GM19328 (cell line): ENCODE data around the gene F8.
"Not testable (repeated sequence)": the region's sequence is repeated elsewhere in the genome, so short reads cannot be mapped to it uniquely, and the experiment has no call there.

Experiments used
- ATAC-seq: cut with Tn5 transposase; IDR thresholded peaks from one replicate; pipeline ENCODE4 v1.9.1; 2021; ENCODE audit warnings: mild to moderate bottlenecking, moderate library complexity; ENCODE audit not compliant: unreplicated experiment

F8 gene

GRCh38 chrX:155031657-155032056, 9.1 kb upstream of the F8 start:
- no peak for ATAC-seq

- no peak for ATAC-seq
These were observed 6.4 kb upstream of the F8 start for GRCh38 chrX:155028877-155029291.

- no peak for ATAC-seq
These were observed 5.6 kb upstream of the F8 start for GRCh38 chrX:155028129-155028528.

GRCh38 chrX:155027509-155028066, 5.1 kb upstream of the F8 start:
- no peak for ATAC-seq

- ATAC-seq: peak; percentile 91
These were observed 4.4 kb upstream of the F8 start, which contains the start of gene FUNDC2 for GRCh38 chrX:155026727-155027508. TSS of gene FUNDC2 (plus strand) at chrX:155026844. CDS start at chrX:155026939, 95 bp downstream.

- no peak for ATAC-seq
These were observed 3.9 kb upstream of the F8 start for GRCh38 chrX:155026420-155026726.

- ATAC-seq: no peak
These were observed 1.6 kb upstream of the F8 start for GRCh38 chrX:155023907-155024833.

GRCh38 chrX:155020591-155020990, 1.9 kb downstream of the F8 start:
- no peak for ATAC-seq

- ATAC-seq: no peak
These were observed 12.5 kb downstream of the F8 start for GRCh38 chrX:155009994-155010472.

- ATAC-seq: not testable (repeated sequence)
These were observed 13.9 kb downstream of the F8 start for GRCh38 chrX:155008578-155008977.

GRCh38 chrX:155006913-155007671, 15.4 kb downstream of the F8 start:
- ATAC-seq: not testable (repeated sequence)

- ATAC-seq: not testable (repeated sequence)
These were observed 16.1 kb downstream of the F8 start for GRCh38 chrX:155006379-155006778.

- no peak for ATAC-seq
These were observed 17.3 kb downstream of the F8 start for GRCh38 chrX:155005190-155005589.

GRCh38 chrX:155001873-155002272, 20.6 kb downstream of the F8 start:
- no peak for ATAC-seq

- ATAC-seq: no peak
These were observed 21.7 kb downstream of the F8 start for GRCh38 chrX:155000841-155001240.

- ATAC-seq: no peak
These were observed 24.2 kb downstream of the F8 start for GRCh38 chrX:154998204-154998880.

GRCh38 chrX:154991476-154991875, 31.0 kb downstream of the F8 start:
- ATAC-seq: no peak

- no peak for ATAC-seq
These were observed 31.5 kb downstream of the F8 start for GRCh38 chrX:154991039-154991438.

- ATAC-seq: no peak
These were observed 32.0 kb downstream of the F8 start for GRCh38 chrX:154990496-154990895.

- no peak for ATAC-seq
These were observed 33.8 kb downstream of the F8 start for GRCh38 chrX:154988719-154989118.
